ENCODE results near the gene GTSE1.
"Not testable (repeated sequence)": the region's sequence is repeated elsewhere in the genome, so short reads cannot be mapped to it uniquely, and the experiment has no call there.

Gene GTSE1

GRCh38 chr22:46294784-46295183 lies 1.9 kb upstream of the GTSE1 start:
- no peak for DNase-seq

- no peak for DNase-seq
Measured at GRCh38 chr22:46295277-46295971, 1.2 kb upstream of the GTSE1 start.

DNA sequence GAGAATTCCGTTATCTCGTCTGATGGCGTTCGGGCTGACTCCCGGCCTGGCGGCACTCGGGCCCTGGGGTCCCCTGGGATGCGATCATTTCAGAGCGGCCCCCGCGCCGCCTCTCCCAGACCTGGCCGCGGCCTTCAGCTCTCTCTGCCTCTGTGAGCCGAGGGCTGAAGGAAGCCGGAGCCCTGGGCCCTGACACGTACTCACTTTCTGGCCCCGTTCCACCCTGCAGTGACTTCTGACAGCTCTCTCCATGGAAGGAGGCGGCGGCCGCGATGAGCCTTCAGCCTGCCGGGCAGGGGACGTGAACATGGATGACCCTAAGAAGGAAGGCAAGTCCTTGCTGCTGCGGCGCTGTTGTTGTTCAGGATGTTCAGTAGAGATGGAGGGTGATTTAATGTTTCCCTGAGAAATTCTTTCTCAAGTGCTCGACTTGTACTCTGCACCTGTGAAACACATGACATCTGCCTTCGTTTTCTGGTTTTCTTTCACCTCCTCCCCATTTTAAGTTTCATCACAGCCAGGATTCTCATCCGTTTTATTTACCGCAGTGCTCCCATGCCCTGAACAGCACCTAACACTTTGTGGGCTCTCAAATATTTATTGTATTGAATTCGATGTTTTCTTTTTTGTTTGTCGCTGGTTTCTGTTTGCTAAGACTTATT lies 612 bp downstream of the GTSE1 start:
- peak; percentile 57 for DNase-seq

DNA sequence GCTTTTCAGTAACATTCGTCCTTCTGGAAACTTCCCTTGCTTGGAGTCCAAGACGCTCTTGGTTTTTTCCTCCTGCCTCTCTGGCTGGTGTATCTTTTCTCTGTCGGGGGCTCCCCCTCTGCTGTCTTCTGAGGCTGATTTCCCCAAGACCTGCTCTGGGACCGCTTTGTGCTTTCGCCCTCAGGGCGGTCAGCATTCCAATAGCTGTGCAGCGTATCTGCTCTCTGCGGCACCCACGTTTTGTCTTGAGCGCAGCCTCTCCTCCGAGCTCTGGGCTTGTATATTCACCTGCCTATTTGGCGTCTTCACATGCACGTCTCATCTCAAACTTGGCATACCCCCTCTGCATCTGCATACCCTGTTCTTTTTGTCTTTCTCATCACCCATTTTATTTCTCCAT lies 2.4 kb downstream of the GTSE1 start:
- no peak for DNase-seq

GRCh38 chr22:46300491-46300890 lies 3.8 kb downstream of the GTSE1 start:
- no peak for DNase-seq

- no peak for DNase-seq
Measured at GRCh38 chr22:46303347-46303965, 6.8 kb downstream of the GTSE1 start.

DNA sequence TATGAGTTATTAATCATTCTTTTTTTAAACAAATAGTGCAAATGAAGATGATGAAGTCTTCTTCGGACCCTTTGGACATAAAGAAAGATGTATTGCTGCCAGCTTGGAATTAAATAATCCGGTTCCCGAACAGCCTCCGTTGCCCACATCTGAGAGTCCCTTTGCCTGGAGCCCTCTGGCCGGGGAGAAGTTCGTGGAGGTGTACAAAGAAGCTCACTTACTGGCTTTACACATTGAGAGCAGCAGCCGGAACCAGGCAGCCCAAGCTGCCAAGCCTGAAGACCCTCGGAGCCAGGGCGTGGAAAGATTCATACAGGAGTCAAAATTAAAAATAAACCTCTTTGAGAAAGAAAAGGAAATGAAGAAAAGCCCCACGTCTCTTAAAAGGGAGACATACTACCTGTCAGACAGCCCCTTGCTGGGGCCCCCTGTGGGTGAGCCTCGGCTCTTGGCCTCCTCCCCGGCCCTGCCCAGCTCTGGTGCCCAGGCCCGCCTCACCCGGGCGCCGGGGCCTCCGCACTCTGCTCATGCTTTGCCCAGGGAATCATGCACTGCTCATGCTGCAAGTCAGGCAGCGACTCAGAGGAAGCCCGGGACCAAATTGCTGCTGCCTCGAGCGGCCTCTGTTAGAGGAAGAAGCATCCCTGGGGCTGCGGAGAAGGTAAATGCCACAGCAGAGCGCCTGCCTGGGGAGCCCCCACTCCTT lies 11.8 kb downstream of the GTSE1 start:
- DNase-seq, result no peak

- no peak for DNase-seq
Measured at GRCh38 chr22:46309526-46310085, 12.9 kb downstream of the GTSE1 start.

- DNase-seq, result no peak
Measured at GRCh38 chr22:46312056-46312455, 15.4 kb downstream of the GTSE1 start.

- DNase-seq, result not testable (repeated sequence)
Measured at GRCh38 chr22:46312848-46313247, 16.2 kb downstream of the GTSE1 start.

DNA sequence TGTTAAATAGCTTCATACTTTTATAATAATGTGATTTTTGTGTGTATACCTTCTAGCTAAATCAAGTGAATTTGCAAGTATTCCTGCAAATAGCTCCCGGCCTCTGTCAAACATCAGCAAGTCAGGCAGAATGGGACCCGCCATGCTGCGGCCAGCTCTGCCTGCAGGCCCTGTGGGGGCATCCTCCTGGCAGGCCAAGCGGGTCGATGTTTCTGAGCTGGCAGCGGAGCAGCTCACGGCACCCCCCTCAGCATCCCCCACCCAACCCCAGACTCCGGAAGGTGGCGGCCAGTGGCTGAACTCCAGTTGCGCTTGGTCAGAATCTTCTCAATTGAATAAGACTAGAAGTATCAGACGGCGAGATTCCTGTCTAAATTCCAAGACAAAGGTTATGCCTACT lies 19.3 kb downstream of the GTSE1 start:
- DNase-seq, result no peak

GRCh38 chr22:46317646-46318045 lies 21.0 kb downstream of the GTSE1 start:
- DNase-seq, result no peak

DNA sequence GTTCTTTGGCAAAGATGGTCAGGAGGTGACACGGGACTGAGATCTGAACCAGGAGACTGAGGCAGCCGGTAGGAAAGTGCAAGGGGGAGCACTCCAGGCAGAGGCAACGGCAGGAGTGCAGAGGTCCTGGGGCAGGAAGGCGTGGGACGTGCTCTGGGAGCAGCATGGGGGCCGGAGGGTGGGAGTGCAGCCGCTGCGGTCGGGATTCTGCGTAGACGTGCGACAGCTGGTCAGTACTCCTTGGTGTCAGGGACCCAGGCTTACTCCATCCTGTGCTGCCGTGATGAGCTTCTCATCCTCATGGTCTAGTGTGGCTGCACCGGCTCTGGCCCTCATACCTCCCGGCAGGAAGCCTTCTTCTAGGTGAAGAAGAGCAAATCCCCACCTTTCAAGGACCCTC lies 21.9 kb downstream of the GTSE1 start:
- no peak for DNase-seq

- DNase-seq, result no peak
Measured at GRCh38 chr22:46319319-46319718, 22.6 kb downstream of the GTSE1 start.

DNA sequence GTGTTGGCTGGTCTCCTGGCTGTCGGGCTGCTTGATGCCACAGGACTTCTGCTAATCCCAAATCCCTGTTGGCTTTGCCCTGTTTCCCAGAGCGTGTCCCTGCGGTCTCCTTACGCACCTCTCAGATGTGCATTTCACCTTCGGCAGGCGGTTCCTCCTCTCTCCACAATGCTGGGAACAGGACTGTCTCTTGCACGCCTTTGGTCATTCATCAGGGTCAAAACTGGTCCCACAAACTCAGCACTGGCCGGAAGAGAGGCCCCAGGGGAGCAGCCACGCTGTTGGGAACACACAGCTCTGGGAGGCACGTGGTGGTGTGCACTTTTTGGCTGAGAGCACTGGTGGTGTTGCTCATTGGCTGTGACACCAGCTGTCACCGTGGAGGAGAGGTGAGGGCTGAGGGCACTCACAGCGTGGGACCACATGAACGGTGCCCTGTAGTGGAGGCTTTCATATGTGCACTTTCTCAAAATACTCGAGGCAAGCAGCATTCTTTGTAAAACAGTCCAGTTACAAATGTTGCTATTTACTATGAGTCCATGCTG lies 23.6 kb downstream of the GTSE1 start:
- DNase-seq, result no peak

DNA sequence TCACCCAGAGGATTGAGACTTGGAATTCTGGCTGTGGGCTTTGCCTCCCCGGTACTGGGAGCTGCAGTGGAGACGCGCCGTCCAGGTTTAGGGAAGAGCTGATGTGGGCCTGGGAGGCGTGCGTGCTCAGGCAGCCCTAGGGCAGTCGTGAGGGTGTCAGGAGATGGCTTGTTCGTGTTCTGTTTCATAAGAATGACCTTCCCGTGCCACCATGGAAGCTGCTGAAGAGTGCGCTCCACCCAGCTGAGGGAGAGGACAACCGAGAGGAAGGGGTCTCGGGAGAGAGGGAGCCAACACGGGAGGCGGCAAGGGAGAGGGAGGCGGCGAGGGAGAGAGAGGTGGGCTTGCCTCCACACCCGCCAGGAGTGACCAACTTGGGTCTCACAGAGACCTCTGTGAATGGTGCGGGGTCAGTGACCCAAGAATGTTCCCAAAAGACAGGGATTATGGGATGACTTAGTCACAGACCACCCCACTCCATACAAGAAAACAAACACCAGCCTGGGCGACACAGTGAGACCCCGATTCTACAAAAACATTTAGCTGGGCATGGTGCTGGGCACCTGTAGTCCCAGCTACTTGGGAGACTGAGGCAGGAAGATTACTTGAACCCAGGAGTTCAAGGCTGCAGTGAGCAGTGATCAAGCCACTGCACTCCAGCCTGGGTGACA lies 24.2 kb downstream of the GTSE1 start:
- DNase-seq, result no peak

DNA sequence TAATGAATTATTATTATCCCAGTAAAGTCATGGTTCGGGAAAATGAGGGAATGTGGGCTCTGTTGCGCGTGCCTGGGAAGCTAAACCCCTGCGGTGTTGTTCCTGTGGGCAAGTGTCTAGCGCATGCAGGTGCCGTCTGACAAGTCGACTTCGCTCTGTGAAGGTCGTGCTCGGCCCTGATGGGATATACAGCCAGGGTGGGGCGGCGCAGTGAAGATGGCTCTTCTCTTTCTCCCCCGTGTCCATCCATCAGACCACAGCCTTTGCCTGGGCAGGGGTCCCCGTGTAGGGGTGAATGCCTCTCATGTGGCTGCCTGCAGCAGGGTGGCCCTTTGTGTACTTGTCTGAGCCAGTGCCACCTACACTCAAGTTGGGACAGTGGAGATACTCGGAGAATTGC lies 26.0 kb downstream of the GTSE1 start:
- no peak for DNase-seq

- DNase-seq, result no peak
Measured at GRCh38 chr22:46323162-46323561, 26.5 kb downstream of the GTSE1 start.

DNA sequence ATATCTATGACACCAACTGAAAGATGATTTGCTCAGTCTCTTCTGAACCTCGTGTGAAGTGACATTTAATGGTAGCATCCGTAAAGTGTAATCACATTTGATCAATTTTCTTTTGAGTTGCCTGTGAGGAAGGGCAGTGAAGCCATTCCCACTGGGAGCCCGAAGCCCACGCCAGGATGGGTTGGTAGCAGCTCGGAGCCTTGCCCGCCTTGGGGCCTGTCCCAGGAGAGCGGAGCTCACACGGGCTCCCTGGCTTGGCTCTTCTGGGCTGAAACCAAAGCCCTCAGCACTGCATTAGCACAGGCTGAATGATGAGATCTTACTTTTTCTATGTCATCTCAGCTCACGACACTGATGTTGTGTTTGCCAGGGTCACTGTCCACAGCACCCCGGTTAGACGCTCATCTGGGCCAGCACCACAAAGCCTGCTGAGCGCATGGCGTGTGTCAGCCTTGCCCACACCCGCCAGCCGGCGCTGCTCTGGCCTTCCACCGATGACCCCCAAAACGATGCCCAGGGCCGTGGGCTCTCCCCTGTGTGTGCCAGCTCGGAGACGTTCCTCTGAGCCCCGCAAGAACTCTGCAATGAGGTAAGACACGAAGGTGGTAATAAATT lies 29.5 kb downstream of the GTSE1 start:
- no peak for DNase-seq

DNA sequence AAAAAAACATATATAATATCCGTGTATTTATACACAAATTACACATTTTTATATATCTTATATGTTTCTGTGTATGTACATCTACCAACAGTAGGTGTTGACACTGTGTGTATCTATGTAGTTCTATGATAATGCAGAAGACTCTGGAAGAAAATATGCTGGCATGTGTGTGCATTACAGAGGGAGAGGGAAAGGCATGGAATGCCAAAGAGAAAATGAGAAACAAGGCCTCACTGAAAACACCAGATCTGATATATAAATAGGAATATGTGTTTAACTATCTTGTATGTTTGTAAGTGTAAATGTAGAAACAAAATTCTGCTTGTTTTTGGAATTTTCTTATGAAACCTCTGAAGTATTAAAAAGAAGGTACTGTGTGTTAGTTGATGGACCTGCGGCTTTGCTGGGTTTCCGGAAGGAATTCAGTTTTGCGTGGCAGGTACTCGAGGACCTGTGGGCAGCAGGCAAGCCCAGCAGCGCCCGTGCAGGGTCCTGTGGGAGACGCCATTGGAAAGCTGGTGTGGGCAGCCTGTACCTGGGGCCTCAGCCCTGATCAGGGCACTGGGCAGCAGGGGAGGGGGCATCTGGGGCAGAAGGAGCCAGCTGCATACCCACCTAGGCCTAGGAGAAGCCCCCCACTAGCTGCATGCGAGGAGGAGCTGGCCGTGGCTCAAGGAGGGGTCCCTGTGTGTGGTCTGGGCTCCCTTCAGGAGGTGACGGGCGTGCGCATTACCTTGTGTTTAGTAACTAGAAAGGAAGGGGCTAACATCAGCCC lies 31.2 kb downstream of the GTSE1 start:
- no peak for DNase-seq

DNA sequence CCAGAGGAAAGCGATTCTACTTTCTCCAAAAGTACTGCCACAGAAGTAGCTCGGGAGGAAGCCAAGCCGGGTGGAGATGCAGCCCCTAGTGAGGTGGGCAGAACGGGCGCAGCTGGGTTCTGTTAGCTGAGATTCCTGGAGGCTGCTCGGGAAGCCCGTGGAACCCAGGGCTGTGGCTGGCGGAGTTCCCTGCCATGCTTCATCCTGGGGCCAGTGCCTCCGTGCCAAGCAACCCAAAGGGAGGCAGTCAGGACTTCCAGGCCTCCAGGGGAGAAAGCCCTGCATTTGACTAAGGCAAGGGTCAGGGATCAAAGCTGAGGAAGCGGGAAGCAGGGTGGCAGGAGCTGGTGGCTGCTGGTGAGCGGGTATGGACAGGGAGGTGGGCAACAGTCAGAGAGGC lies 32.1 kb downstream of the GTSE1 start:
- no peak for DNase-seq
